ENCODE results near the gene CGRRF1.

Gene CGRRF1

GRCh38 chr14:54472315-54472714, 37.4 kb upstream of the CGRRF1 start:
- no peak for TF ChIP-seq CTCF (IDR thresholded peaks at IDR 0.05; ENCODE audit: extremely low read depth, insufficient read depth, missing control alignments)
- in situ Hi-C loops (cut with MboI; ENCODE audit: low pct_unique_long_range_greater_than_20kb, low sequenced_read_pairs, unreplicated experiment): no loop called here
- no peak for DNase-seq (ENCODE audit: low spot score)

GRCh38 chr14:54474232-54474793, 35.4 kb upstream of the CGRRF1 start:
- no peak for TF ChIP-seq CTCF (IDR thresholded peaks at IDR 0.05; ENCODE audit: extremely low read depth, insufficient read depth, missing control alignments)
- no peak for DNase-seq (ENCODE audit: low spot score)
- in situ Hi-C loops (cut with MboI; ENCODE audit: low pct_unique_long_range_greater_than_20kb, low sequenced_read_pairs, unreplicated experiment): no loop called here

DNA sequence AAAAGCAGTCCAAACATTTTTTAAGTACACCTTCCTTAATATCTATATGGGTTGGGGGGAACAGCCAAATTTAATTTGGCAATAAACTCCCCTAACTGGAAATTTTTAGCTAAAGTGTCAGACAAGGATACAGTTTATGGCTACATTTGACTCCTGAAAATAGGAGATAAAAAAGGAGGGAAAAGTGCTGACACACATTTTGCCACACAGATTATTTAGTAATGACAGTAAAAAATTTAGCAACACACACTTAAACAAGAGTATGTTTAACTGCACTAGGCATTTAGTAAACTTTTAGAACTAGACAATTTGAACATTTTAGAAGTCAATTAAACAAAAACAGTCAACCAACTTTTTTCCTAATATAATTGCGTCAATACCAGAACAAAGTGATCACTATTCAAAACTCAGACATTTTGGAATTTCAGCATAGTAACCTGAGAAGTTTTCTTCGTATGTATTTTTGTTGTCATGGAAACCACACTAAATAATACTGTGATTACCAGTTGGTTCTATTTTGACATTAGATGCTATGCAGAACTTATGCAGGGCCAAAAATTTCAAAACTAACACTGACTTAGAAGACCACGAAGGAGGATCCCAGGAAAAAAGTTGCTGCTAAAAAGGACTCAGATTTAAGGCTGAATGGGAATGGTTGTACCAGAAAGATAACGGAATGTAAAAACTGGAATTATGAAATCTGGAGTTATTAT, 34.4 kb upstream of the CGRRF1 start:
- DNase-seq (ENCODE audit: low spot score): no peak
- no peak for TF ChIP-seq CTCF (IDR thresholded peaks at IDR 0.05; ENCODE audit: extremely low read depth, insufficient read depth, missing control alignments)
- in situ Hi-C loops (cut with MboI; ENCODE audit: low pct_unique_long_range_greater_than_20kb, low sequenced_read_pairs, unreplicated experiment): no loop called here

- no peak for DNase-seq (ENCODE audit: low spot score)
- in situ Hi-C loops (cut with MboI; ENCODE audit: low pct_unique_long_range_greater_than_20kb, low sequenced_read_pairs, unreplicated experiment): no loop called here
- TF ChIP-seq CTCF (IDR thresholded peaks at IDR 0.05; ENCODE audit: extremely low read depth, insufficient read depth, missing control alignments): no peak
Observed at GRCh38 chr14:54475911-54476310, 33.8 kb upstream of the CGRRF1 start.

GRCh38 chr14:54478636-54479215, 31.0 kb upstream of the CGRRF1 start:
- in situ Hi-C loops (cut with MboI; ENCODE audit: low pct_unique_long_range_greater_than_20kb, low sequenced_read_pairs, unreplicated experiment): no loop called here
- TF ChIP-seq CTCF (IDR thresholded peaks at IDR 0.05; ENCODE audit: extremely low read depth, insufficient read depth, missing control alignments): no peak
- DNase-seq (ENCODE audit: low spot score): no peak

DNA sequence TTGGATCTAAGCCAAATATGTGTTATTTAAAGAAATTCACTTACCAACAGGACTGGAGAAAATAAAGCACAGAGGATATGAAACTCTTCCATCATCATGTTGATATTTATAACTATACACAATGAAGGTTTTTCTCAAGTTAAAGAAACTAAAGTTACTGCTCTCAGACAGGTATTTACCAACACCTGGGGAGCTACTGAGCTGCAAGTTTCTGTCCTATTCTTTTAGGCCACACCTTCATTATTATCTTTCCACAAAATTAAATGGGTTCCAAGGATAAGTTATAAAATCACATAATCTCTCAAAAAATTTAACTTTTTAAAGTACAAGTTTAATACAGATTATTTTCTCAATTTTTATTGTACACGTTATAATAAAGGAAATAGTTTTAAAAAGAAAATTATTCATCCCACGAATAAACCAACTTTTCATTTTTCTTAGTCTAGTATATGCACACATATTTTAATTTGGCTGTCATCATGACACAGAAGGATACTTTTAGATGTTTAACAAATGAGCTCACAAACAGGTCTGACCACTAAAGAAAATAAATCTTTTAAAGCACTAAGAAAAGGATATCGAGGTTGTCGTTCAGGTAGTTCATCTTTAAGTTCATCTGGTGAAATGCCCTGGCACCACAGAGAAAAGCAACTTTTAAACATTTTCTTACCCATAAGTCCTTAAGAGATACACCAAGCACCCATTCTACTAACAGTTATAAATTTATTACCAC, 28.7 kb upstream of the CGRRF1 start:
- TF ChIP-seq CTCF (IDR thresholded peaks at IDR 0.05; ENCODE audit: extremely low read depth, insufficient read depth, missing control alignments): no peak
- no peak for DNase-seq (ENCODE audit: low spot score)
- in situ Hi-C loops (cut with MboI; ENCODE audit: low pct_unique_long_range_greater_than_20kb, low sequenced_read_pairs, unreplicated experiment): no loop called here
